Suppressor macrophage treated with lipopolysaccharide for 1 hour (primary cell): ENCODE measurements around the gene FAM185A.
A peak's percentile ranks its signal among the peaks of the same experiment; 100 is the strongest.
"Not testable (repeated sequence)": the region's sequence is repeated elsewhere in the genome, so short reads cannot be mapped to it uniquely, and the experiment has no call there.

Experiments
- DNase-seq, 3 donors: peaks; one replicate each; pipeline ENCODE4 v3.0.0-alpha.2; 2020 to 2022

FAM185A gene

DNA sequence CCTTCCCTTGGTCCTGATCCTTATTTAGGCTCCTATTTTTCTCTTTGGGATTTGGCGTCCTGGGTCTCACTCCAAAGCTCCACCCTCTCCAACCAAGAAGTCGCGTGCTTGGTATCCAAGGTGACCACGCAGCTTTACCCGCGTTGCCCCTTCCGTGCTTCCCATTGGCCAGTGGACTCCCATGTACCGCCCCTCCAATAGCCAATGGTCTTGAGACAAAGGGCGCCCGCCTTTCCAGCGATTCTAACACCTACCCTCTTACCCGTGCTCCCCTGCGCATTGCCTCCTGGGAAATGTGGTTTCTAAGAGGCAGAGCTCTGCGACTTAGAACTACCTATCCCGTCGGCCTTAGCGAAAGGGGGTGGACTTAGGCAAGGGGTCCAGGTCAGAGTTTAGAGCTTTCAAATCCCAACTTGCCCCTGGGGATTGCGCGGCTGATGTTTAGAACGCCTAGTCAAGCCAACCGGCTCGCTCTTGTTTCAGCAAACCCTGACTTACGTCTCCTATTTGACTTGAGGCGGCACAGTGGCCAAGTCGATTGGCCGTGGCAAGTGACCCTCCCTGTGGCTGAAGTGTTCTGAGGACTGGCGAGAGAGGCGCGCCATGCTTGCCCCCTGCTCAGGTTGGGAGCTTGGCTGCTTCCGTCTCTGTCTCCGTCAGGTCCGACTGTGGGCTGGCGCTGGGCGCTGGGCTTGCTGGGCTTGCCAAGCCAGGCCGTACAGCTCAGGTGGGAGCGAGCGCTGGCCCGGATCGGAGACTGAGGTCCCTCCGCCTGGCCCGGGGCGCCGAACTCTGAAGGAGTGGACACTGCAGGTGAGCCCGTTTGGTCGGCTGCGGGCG lies at the start of gene FAM185A:
Gene FAM185A, plus strand, starts transcription at position 395 of the 840 bp plus-strand sequence. Its CDS starts 209 bp downstream, at position 604.
- DNase-seq: peak; percentile 97 to 99 (median 98)

DNA sequence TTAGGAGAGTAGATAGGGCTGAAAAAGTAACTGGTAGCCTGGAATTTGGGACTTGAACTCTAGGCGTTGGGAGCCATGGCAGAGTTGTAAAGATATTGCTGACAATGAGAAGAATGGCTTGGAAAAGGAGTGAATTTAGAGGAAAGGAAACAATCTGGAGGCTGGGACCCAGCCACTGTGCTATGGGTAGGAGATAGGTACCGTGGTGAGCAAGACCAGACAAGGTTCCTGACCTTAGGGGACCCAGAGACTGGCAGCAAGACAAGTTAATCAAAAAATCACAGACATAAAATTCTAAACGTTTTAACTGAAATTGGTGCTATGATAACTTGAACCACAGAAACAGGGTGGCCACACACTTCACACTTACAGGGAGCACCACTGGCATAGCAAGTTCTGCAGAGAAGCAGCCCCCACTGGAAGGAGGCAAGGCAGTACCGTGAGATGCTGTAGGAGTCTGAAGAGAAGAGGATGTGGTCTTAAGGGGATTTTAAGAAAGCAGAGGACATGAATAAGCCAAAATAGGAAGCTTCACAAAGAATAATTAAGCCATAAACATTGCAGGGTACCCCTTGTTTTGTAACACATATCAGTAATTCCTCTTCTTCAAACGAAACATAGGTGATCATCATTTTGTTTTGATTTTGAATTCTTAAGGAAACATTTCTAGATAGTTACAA lies 35.6 kb upstream of the FAM185A start:
- DNase-seq: peak; percentile 28 to 70 (median 61)

DNA sequence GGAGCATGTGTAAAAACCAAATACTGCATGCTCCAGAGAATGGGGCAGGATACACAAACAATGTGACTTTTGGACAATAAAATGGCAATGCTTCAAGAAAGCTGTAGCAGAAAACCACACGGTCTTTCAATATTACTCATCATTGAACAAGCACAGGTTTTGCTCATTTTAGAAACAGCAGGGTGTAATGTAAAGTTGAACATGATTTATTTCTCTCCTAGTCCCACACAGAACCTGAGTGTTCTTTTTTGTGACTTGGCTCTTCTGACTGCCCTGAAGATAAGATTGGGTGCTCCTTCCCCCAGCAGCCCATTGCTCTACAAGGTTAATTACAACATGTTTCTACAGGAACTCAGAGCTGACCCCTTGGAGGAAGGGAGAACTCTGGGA lies 35.1 kb upstream of the FAM185A start:
- DNase-seq: not testable (repeated sequence)

DNA sequence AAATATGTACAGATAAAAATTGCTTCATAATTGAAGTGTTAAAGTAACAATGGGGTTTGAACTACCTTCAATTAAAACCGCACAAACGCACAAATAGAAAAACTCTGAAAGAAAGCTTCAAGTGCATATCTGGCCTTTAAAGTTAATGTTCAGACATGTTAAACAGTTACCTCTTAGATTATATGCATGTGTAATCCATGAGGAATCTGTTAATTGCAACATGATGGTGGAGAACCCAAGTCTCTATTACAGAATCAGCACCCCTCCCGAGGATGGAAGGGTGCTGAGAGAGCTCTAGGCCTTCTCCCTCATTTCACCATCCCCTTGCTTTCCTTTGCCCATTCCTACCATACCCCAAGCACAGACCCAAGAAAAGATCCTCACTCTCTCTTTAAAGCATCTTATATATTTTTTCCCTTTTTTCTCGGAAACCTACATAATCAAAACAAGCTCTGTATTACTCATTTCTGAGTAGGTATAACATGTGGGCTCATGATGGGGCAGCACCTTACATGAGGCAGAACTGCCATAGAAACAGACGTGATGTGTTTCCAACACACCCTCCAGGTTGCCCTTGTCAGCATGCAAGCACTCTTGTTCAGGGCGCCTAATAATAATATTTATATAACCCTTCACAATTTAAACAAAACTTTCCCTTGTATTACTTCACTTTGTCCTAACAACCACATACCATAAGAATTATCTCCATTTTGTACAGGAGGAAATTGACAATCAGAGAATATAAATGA lies 33.9 kb upstream of the FAM185A start:
- not testable (repeated sequence) for DNase-seq

DNA sequence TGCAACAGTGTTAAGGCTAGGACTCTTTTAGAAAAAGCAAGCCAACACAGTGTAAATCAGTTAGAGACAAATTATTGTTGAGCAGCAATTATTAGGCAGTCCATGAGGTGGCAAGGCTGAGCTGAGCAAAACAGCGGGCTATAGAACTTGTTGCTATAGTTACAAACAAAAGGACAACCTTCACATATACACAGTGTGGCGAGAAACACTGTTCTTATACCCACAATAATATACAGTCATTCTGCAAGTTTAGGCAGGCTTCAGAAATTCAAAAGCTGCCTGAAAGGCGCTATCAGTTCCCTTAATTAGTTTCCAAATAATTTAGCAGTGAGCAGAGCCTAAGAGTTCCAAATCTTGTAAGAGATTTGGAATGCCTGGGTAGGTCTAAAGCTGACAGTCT lies 33.1 kb upstream of the FAM185A start:
- DNase-seq: not testable (repeated sequence)

DNA sequence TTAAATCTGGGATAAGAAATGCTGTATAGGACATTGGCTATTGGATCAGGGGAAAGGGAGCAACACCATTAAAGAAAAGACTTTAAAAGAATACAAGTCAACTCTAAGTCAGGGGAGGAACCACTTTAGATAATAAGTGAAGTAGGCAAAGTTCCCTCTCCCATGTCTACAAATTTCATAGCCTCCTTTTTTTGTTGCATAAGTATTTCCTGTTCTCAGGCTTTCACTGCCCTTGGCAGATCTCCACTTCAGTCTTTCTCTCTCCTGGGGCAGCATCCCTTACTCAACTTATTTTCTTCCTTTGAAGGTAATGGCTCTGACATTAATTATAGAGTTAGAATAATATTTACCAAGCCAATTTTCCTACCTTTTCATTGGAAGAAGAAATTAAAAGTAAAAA lies 30.3 kb upstream of the FAM185A start:
- DNase-seq: peak; percentile 14 to 23 (median 19)

DNA sequence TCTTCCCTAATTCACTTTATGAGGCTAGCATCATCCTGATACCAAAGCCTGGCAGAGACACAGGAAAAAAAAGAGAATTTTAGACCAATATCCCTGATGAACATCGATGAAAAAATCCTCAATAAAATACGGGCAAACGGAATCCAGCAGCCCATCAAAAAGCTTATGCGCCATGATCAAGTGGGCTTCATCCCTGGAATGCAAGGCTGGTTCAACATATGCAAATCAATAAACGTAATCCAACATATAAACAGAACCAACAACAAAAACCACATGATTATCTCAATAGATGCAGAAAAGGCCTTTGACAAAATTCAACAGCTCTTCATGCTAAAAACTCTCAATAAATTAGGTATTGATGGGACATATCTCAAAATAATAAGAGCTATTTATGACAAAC lies 22.6 kb upstream of the FAM185A start:
- not testable (repeated sequence) for DNase-seq

DNA sequence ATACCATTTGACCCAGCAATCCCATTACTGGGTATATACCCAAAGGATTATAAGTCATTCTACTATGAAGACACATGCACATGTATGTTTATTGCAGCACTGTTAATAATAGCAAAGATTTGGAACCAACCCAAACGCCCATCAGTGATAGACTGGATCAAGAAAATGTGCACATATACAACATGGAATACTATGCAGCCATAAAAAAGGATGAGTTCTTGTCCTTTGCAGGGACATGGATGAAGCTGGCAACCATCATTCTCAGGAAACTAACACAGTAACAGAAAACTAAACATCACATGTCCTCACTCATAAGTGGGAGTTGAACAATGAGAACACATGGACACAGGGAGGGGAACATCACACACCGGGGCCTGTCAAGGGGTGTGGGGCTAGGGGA lies 19.1 kb upstream of the FAM185A start:
- DNase-seq: not testable (repeated sequence)

DNA sequence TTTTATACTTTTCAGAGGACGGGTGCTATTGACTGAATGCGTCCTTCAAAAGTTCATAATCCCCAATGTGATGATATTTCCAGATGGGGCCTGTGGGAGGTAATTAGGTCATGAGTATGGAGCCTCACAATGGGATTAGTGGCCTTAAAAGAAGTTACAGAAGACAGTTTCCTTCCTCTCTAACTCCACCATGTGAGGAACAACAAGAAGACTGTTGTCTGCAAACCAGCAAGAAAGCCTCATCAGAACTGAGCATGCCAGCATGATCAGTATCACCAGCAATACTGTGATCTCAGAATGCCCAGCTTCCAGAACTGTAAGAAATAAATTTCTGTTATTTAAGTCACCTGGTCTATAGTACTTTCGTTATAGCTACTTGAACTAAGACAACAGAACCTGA lies 18.4 kb upstream of the FAM185A start:
- not testable (repeated sequence) for DNase-seq

DNA sequence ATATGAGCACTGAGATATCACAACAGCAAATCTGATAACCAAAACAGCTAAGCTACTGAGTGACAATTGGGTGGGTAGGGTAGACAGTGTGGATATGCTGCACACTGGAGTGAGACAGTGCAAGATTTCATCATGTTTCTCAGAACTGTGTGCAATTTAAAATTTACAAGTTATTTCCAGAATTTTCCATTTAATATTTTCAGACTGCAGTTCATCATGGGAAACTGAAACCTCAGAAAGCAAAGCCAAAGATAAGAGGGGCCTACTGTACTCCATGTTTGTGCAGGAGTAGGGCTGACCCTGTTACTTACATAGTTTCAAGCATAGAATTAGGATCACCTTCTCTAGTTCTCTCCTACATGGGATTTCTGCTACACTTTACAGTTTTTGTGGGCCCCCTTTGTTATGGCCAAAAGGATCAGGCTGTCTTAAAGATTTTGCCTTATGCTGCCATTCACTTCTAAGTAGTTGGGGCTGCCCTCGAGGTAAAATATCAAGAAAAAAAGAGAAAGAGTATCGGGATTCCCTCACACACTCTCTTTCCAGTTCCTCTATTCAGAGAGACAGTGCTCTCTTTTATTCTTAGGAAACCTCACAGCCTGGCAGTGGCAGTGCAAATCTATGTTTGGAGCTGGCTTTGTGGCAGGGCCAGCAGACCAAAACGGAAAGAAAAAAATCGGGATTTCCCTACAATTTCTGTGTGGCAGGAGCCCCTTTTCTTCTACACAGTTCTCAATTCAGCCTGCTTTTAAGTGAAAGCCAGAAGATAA lies 6.6 kb upstream of the FAM185A start:
- peak; percentile 17 to 42 (median 24) for DNase-seq

DNA sequence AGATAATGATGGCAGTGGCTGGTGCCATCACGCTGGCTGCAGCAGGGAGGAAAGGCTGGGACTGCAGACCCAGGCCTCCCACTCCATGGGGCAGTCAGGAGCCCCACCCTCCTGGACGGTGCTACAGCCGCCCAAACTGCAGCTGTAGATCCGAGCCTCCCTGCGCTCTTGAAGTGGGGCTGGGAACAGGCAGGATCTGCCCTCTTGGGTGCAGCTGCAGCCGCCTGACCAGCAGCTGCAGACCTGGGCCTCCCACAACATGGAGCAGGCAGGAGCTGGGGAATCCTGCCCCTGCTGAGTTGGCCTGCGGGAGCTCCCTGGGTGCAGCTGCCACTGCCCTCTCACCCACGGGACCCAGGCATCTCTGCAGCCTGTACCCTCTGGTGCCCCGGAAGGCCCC lies 4.9 kb upstream of the FAM185A start:
- DNase-seq: not testable (repeated sequence)

DNA sequence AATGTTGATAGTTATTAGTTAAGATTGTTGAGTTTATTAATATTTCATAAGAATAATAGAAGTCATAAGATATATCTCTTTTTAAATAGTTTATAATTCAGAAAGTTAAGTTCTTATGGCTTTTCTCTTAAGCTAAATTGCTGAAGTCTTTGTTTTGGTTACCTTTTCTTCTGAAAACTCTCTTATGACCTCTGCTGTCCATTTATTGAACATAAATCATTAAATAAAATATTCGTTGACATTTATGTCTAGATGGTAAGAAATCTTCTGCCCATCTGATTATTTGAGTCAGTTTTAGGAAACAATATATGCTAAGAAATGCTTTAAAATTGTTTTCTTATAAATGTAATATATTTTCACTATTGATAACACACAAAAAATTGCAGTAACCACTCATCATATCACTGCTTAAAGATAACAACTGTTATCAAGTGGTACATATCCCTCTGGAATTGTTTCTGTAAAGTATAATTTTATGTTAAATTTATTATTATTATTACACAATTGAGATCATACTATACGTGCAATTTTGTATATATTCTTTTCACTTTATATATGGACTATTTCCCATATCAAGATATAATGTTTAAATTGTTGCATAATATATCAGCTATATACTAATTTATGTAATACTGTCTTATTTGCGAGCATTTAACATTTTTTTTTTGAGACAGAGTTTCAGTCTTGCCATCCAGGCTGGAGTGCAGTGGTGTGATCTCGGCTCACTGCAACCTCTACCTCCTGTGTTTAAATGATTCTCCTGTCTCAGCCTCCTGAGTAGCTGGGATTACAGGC lies 3.1 kb upstream of the FAM185A start:
- DNase-seq: peak; percentile 2 to 43 (median 36)

DNA sequence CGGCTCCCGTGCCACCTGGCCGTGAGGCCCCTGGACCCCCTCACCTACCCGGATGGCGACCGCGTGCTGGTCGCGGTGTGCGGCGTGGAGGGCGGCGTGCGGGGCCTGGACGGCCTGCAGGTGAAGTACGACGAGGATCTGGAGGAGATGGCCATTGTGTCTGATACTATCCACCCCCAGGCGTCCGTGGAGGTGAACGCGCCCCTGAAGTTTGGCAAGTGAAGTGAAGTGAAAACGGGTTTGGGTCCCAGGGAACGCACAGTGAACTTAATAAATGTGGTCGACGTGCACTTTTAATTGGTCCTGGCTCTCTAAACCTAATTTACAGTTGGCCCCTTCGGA lies 617 bp downstream of the FAM185A start:
- DNase-seq: not testable (repeated sequence)

DNA sequence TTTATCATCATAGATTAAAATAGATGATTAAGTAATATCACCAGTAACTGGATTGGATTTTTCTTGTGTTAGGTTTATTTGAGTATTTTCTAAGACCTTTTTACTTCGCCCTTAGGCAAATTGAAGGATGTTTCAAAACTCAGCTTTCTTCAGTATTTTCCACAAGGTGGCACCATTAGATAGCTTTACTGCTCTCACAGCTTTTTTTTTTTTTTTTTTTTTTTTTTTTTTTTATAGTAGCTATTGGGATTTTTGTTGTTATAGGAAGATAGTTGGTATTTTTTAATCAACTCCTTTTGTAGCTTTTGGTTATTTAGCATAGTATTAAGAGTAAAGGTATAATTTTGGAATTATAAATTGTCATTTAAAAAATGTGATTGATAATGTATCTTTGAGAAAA lies 9.4 kb downstream of the FAM185A start:
- DNase-seq: peak in 2 of 3 donors; percentile 34 to 39

DNA sequence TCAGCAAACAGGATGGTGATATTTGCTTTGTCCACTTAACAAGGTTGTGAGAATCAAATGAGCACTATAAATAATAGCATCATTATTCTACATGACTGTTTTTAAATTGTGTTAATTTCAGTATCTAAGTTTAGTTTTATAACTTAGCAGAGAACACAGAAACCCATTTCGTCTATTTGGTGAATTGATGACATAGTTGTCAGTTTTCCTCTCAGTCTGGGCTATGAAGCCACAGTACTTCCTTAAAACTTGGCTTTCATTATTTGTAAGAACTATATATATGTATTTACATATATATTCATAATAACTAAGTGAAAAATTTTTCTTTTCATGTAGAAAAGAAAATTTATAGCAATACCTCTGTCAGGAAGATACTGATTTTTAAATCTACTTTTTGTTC lies 11.1 kb downstream of the FAM185A start:
- DNase-seq: peak; percentile 2 to 45 (median 41)

DNA sequence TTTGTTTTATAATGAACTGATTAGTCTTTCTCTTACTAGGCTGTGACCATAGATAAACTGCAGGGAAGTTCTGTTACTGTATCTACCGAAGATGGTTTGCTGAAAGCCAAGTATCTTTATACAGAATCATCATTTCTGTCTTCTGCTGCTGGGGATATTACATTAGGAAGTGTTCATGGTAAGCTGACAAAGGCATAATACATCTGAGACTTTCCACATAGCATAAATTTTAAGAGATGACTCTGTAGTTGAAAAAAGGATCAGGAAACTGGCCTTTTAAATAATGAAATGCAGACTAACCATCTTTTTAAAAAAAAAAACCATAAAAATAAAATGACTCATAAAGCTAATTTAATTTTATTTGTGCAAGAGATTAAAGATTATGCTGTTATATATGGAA lies 12.4 kb downstream of the FAM185A start:
- DNase-seq: not testable (repeated sequence)

DNA sequence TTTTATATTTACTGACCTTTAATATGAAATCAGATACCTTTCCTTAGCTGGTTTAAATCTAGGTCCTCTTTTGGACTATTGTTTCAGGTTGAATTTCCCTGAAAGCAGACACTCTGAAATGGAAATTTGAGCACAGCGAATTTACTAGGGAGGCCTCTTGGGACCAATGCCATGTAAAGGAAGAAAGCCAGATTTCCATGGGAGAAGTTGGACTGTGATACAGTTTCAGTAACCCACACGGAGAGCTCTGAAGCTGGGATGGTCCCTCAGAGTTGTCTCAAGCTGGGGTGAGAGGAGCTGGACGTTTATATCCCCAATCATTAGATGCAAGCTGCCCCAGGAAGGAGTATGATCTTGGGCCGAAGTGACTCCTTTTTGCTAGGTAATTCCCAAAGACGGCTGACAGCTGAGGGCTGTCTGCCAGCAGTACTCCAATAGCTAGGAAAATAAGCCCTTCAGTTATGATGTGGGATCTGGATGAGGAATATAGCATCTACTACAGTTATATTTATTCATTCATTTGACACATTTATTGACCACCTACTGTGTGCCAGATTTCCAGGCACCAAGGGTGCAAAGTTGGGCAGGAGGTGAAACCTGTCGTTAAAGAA lies 14.6 kb downstream of the FAM185A start:
- not testable (repeated sequence) for DNase-seq

DNA sequence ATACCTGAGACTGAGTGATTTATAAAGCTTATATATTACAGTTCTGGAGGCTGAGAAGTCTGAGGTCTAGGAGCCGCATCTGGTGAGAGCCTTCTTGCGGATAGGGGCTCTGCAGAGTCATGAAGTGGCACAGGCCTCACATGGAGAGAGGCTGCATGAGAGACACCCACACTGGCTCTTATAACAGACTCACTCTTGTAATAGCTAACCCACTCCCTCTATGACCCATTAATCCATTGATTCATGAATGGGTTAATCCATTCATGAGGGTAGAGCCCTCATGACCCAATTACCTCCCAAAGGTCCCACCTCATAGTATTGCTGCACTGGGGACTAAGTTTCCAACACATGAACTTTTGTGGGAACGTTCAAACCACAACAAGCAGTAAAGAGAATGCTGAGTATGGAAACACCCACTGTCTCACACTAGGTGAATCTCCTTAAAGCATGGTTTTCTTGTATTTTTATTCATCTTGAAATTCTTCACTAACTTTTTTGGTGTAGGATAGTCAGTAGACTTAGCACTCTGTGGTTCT lies 20.9 kb downstream of the FAM185A start:
- not testable (repeated sequence) for DNase-seq

DNA sequence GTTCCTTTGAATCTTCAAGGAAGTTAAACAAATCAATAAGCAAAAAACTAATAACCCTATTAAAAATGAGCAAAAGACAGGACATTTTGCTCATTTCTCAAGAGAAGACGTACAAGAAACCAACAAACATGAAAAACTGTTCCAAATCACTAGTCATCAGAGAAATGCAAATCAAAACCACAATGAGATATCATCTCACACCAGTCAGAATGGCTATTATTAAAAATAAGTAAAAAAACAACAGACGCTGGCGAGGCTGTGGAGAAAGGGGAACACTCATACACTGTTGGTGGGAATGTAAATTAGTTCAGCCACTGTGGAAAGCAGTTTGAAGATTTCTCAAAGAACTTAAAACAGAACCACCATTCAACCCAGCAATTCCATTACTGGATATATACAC lies 21.7 kb downstream of the FAM185A start:
- DNase-seq: not testable (repeated sequence)

DNA sequence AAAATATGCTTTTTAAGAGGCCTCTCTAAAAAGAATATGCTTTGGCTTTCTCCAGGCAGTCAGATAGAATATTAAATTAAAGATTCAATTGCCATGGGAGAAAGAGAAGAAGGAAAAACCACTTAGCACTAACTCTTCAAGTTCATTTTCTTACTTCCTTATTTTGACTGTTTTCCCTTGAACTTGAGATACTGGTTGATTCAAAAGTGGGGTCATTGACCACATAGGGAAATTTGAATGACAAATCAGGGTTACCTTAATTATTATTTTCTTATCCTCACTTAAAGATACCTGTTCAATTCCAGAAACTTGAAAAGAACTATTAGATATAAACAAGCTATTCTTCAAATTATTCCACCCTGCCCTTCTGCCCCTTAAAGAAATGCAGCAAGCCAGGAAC lies 27.4 kb downstream of the FAM185A start:
- DNase-seq: peak in 1 of 3 donors; percentile 9

DNA sequence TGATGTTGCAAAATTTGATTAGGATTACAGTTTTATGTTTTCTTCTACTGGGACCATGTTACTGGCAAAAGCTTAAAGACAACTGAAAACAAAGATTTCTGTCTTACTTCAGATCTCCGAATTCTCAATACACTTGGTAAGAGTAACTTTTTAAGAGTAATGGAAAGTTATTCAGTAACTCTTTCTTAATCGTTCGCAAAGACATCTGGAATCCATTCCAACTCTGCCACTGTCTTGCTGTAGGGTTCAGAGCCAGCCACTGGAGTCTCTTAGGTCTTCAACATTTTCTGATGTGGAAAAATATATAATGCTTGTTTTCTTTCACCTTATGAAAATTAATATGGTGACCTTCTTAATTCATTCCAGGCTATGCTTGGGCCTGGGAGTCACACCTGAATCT lies 29.9 kb downstream of the FAM185A start:
- DNase-seq: not testable (repeated sequence)
